Neural crest cell (in vitro differentiated cells): ENCODE measurements around the gene PEX5L. TPM values are rescaled to one million over a fixed set of nuclear protein-coding genes. Genes with fewer than 3 reads are reported as not detected.

Experiments used
- DNase-seq: peaks from one replicate; pipeline ENCODE4 v3.0.0; 2021; ENCODE audit warnings: low read depth, mixed read lengths, low spot score
- H3K27ac Mint-ChIP-seq: one replicate; pipeline ENCODE4 v1.8.0; 2021; ENCODE audit warnings: mild to moderate bottlenecking, mixed read lengths; ENCODE audit not compliant: unreplicated experiment
- H3K27me3 Mint-ChIP-seq: 2 replicates; pipeline ENCODE4 v1.8.0; 2021; ENCODE audit warnings: low read depth, mild to moderate bottlenecking, mixed read lengths
- H3K36me3 Mint-ChIP-seq: 2 replicates; pipeline ENCODE4 v1.8.0; 2021; ENCODE audit warnings: low read depth, mild to moderate bottlenecking, mixed read lengths
- H3K4me1 Mint-ChIP-seq: 2 replicates; pipeline ENCODE4 v1.8.0; 2021; ENCODE audit warnings: mixed read lengths
- H3K4me3 Mint-ChIP-seq: one replicate; pipeline ENCODE4 v1.8.0; 2021; ENCODE audit warnings: mild to moderate bottlenecking, mixed read lengths
- H3K9me3 Mint-ChIP-seq: 2 replicates; pipeline ENCODE4 v1.8.0; 2021; ENCODE audit warnings: mixed read lengths
- total RNA-seq: library from RNA; stranded (reverse); gene quantifications from 2 replicates; pipeline ENCODE4 v1.2.1, GENCODE V29; 2021
- TF ChIP-seq, protein P1 (sequence below): fragments of 200-600 bp; sonication (generic); conservative IDR thresholded peaks from 2 replicates; pipeline ENCODE4 v1.5.0; 2021; ENCODE audit warnings: antibody characterized with exemption, mild to moderate bottlenecking

PEX5L gene
- total RNA-seq, 1 donor from 2014 or later, result 0.96 TPM

GRCh38 chr3:179907784-179908482 is 128.8 kb downstream of the PEX5L start:
- no peak overlapping the region for H3K27ac Mint-ChIP-seq
- H3K4me3 Mint-ChIP-seq, result no peak overlapping the region
- H3K4me1 Mint-ChIP-seq, result no peaks in the 10 kb centered on the region
- DNase-seq, result no peak
- no peaks in the 10 kb centered on the region for H3K36me3 Mint-ChIP-seq
- peaks cover 3% of the 10 kb centered on the region for H3K27me3 Mint-ChIP-seq
- TF ChIP-seq, protein P1, sequence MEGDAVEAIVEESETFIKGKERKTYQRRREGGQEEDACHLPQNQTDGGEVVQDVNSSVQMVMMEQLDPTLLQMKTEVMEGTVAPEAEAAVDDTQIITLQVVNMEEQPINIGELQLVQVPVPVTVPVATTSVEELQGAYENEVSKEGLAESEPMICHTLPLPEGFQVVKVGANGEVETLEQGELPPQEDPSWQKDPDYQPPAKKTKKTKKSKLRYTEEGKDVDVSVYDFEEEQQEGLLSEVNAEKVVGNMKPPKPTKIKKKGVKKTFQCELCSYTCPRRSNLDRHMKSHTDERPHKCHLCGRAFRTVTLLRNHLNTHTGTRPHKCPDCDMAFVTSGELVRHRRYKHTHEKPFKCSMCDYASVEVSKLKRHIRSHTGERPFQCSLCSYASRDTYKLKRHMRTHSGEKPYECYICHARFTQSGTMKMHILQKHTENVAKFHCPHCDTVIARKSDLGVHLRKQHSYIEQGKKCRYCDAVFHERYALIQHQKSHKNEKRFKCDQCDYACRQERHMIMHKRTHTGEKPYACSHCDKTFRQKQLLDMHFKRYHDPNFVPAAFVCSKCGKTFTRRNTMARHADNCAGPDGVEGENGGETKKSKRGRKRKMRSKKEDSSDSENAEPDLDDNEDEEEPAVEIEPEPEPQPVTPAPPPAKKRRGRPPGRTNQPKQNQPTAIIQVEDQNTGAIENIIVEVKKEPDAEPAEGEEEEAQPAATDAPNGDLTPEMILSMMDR, result no peak
- H3K9me3 Mint-ChIP-seq, result no peaks in the 10 kb centered on the region

- no peak overlapping the region for H3K4me3 Mint-ChIP-seq
- no peak for DNase-seq
- H3K27me3 Mint-ChIP-seq, result no peaks in the 10 kb centered on the region
- no peak overlapping the region for H3K27ac Mint-ChIP-seq
- H3K9me3 Mint-ChIP-seq, result no peaks in the 10 kb centered on the region
- TF ChIP-seq, protein P1, result no peak
- peaks cover 4% of the 10 kb centered on the region for H3K4me1 Mint-ChIP-seq
- no peaks in the 10 kb centered on the region for H3K36me3 Mint-ChIP-seq
Measured at GRCh38 chr3:179902061-179902460, 134.7 kb downstream of the PEX5L start.

- TF ChIP-seq, protein P1, result no peak
- H3K9me3 Mint-ChIP-seq, result no peaks in the 10 kb centered on the region
- H3K4me1 Mint-ChIP-seq, result peaks cover 4% of the 10 kb centered on the region
- peak; percentile 14 for DNase-seq
- H3K27ac Mint-ChIP-seq, result no peak overlapping the region
- H3K4me3 Mint-ChIP-seq, result no peak overlapping the region
- no peaks in the 10 kb centered on the region for H3K36me3 Mint-ChIP-seq
- H3K27me3 Mint-ChIP-seq, result no peaks in the 10 kb centered on the region
Measured at GRCh38 chr3:179898024-179898423, 138.7 kb downstream of the PEX5L start.

DNA sequence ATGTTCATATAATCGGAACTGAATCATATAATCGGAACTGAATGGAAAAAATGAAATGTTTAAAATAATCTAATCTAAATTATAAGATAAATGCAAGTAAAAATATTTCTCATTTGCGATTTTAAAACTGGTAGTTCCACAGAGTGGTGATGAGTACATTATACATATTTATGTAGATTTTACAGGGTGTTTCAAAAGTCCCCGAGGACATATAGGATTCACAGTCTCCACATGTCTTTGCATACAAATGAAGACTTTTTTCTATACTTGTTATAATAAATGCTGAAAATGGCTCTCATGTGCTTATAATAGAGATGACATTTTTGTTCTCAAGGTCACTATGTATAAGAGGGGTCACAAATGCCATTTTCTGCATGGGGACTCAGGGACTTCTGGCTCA is 139.5 kb downstream of the PEX5L start:
- Mint-ChIP-seq H3K27me3 (no peaks in the 10 kb centered on the region), H3K36me3 (no peaks in the 10 kb centered on the region), H3K9me3 (no peaks in the 10 kb centered on the region)

DNA sequence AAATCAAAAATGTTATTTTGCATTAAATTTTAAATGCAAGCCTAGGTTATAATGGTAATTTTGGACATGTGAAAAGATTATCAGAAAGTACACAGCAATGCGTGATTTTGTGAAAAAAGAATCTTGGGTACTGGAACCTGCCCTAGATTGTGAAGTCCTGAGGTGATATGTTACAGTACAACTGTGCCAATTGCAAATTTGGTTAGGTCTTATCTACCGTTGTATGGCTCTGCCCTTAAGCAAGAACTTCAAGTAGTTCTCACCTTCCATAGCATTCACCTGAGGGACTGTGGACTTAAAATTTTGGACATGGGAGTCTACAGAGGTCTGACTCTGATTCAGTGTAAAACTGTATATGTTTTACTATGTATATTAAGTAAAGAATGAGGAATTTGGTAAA is 140.2 kb downstream of the PEX5L start:
- Mint-ChIP-seq H3K9me3 (no peaks in the 10 kb centered on the region), H3K27me3 (no peaks in the 10 kb centered on the region), H3K36me3 (no peaks in the 10 kb centered on the region), H3K27ac (no peak overlapping the region), H3K4me1 (peaks cover 4% of the 10 kb centered on the region), H3K4me3 (no peak overlapping the region)
- TF ChIP-seq, protein P1, result no peak
- no peak for DNase-seq

More for the DNA sequence above, 139.5 kb downstream of the PEX5L start:
- H3K4me3 Mint-ChIP-seq, result no peak overlapping the region
- H3K4me1 Mint-ChIP-seq, result peaks cover 4% of the 10 kb centered on the region
- H3K27ac Mint-ChIP-seq, result no peak overlapping the region
- no peak for DNase-seq
- TF ChIP-seq, protein P1, result no peak
